ENCODE data around the gene CLCN5.

- TF ChIP-seq CTCF (IDR thresholded peaks at IDR 0.05) (no peak), POLR2A (IDR thresholded peaks at IDR 0.05) (no peak)
These were observed 50.0 kb downstream of the CLCN5 start for GRCh38 chrX:49972328-49972860.

Data from heart left ventricle (tissue), 13 donors.